H1 (cell line): ENCODE data around the gene LRPAP1. TPM values are rescaled to one million over a fixed set of nuclear protein-coding genes. Genes with fewer than 3 reads are reported as not detected.

Experiments
- ATF3 ChIP-seq: IDR thresholded peaks from 2 replicates; pipeline ENCODE4 v1.6.1; 2011; ENCODE audit warnings: low read depth, mild to moderate bottlenecking, low read length; ENCODE audit not compliant: insufficient read depth
- EP300 ChIP-seq, 2 experiments: IDR thresholded peaks; 1 replicate in 1 of 2; 2 replicates in 1 of 2; pipeline ENCODE4 v1.6.1; 2011 to 2012; ENCODE audit warnings: low read depth in 2 of 2, low read length in 2 of 2, mild to moderate bottlenecking in 2 of 2, borderline replicate concordance in 1 of 2, inconsistent platforms in 1 of 2, moderate library complexity in 1 of 2
- EZH2 ChIP-seq: fragments of 200-600 bp; sonication (generic); IDR thresholded peaks from 2 replicates; pipeline ENCODE4 v1.7.1; 2012; ENCODE audit warnings: low read depth, mild to moderate bottlenecking, moderate library complexity, low read length, inconsistent platforms; ENCODE audit not compliant: severe bottlenecking
- SAP30 ChIP-seq: fragments of 300-600 bp; sonication (generic); IDR thresholded peaks from 2 replicates; pipeline ENCODE4 v1.7.1; 2012; ENCODE audit warnings: low read length, moderate library complexity, mild to moderate bottlenecking, inconsistent platforms; ENCODE audit not compliant: insufficient read depth, insufficient replicate concordance
- polyA plus RNA-seq, 7 experiments: library from polyadenylated mRNA; depleted of rRNA in 3 of 7; stranded (reverse) in 5 of 7; unstranded in 2 of 7; fragments of >200 nt in 5 of 7; fragments of 200-250 nt in 2 of 7; gene quantifications; 1 replicate in 5 of 7; 2 replicates in 1 of 7; 4 replicates in 1 of 7; pipeline versions ENCODE4 v1.2.1 to v1.2.3, GENCODE V29; 2011 to 2013; ENCODE audit warnings: missing spikeins in 2 of 7, mixed read lengths in 2 of 7
- total RNA-seq: library from RNA; stranded (reverse); fragmentation: NEBNext Ultra II Directional; extraction: Animal tissue kit (Norgen Biotek cat#: 25700); gene quantifications from 2 replicates; pipeline ENCODE4 v1.2.1, GENCODE V29; 2021

The LRPAP1 gene
- total and polyA plus RNA-seq, 2 of the 8 experiments (the other 6 are each of a cell fraction or from before 2014, with no cell fraction given): 31.1 to 101 TPM

DNA sequence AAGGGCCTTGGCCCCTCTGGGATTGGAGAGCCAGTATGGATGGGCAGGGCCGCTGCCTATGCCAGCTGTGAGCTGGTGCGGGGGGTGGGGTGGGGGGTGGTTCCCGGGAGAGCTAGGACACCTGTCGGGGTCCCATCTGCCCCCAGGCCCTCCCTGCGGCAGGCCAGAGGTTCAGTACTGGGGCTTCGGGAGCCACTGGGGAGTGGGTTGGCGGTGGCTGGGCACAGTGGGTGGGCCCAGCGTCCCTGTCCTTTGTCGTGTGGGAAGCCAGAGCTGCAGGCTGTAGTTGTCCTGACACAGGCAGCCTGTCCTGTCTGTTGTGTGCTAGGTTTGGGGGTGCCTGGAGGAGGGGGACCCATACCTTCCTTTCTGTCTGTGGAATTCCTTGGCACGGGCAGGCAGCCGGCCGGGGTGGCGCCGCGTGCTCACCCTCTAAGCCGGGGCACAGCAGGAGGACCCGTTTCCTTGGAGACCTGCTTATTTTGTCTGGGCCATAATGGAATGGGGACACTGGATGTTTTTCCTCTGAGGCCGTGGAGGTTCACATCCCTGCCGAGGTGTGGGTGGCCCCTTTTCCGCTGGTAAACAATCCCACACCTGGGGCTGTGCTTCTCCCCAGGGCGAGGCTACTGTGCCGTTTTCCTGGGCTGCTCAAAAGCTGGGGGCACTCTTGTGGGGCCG, 54.3 kb downstream of the LRPAP1 start (continued):
- no peak for TF ChIP-seq SAP30
- no peak for TF ChIP-seq EZH2
- no peak for TF ChIP-seq ATF3
- no peak for TF ChIP-seq EP300 (IDR thresholded peaks at IDR 0.05; ENCODE audit: borderline replicate concordance in 1 of 2, low read depth in 2 of 2, low read length in 2 of 2)
